ENCODE measurements around the gene ABL2.
"Not testable (repeated sequence)": the region's sequence is repeated elsewhere in the genome, so short reads cannot be mapped to it uniquely, and the experiment has no call there.

ABL2 gene

DNA sequence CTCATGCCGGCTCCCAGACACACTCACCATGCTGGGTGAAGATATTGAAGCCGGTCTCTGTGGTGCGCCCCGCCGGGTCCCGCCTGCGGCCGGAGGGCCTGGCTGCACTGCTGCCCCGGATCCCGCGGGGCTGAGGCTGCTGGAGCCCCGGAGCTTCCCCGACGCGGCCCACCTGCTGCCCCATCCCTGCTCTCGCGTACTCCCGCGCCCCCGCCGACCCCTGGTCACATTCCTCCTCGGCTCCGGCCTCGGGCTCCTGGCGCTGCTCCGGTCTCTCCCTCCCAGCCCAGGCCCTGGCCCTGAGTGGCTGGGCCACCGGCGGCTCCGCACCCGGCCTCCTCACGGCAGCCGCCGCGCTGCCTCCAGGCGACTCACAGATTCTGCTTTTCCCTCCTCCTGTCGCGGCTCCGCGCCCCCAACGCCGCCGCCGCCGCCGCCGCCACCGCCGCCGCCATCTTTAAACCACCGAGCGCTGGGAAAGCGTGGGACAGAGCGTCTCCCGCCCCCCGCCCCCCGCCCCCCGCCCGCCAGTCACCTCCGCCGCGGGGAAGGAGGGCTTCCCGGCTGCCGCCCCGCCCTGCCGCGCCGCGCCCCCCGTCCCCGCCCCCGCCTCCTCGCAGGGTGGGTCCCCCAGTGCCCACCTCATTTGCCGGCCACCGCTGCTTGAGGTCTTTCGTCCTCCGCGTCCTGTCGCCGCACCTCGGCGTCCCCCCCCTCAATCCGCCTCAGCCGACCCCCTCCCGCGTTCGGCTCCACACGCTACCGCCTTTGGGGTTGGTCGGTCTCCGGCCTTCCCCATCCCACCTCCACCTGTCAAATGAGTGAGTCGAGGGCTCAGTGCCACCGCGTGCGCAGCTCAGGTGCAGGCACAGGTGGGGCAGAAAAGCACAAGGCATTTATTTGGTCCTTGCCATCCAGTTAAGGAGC is at the start of gene ABL2:
TSS of gene ABL2 (minus strand) at position 464 of the 927 bp plus-strand sequence. CDS start at position 184, 280 bp downstream.
- DNase-seq, result peak; percentile 63 to 68

DNA sequence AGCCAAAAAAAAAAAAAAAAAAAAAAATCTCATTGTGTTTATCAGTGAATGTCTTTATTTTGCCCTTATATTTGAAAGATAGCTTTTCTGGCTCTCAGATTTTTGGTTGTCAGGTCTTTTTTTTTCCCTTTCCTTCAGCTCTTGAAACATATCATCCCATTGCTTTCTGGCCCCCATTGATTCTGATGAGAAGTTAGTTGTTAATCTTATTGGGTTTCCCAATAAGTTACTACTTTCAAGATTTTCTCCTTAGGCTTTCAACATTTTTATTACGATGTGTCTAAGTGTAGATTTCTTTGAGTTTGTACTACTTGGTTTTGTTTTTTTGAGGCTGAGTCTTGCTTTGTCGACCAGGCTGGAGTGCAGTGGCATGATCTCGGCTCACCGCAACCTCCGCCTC is 49.4 kb upstream of the ABL2 start:
- no peak for DNase-seq

DNA sequence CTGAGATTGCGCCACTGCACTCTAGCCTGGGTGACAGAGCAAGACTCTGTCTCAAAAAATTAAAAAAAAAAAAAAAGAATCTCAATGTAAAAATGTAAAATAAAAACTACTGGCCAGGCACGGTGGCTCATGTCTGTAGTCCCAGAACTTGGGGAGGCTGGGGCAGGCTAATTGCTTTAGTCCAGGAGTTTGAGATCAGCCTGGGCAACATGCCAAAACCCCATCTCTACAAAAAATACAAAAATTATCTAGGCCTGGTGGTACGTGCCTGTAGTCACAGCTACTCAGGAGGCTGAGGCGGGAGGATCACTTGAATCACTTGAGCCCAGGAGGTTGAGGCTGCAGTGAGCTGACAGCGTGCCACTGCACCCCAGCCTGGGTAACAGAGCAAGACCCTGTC is 44.9 kb upstream of the ABL2 start:
- not testable (repeated sequence) for DNase-seq

DNA sequence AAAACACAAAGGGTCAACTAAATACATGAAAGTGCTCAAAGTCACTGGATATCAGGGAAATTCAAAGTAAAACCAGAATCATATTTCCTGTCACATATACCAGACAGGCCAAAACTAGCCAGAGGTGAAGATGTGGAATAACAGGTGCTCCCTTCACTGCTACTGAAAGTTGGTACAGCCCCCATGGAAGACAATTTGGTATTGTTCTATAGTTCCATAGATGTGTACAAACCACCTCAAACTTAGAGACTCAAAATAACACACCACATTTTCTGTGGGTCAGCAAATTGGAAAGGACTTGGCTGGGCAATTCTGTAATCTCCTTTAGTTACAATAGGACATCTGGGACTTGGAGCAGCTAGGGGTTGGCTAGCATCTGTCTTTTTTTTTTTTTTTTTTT is 39.6 kb upstream of the ABL2 start:
- DNase-seq, result no peak

DNA sequence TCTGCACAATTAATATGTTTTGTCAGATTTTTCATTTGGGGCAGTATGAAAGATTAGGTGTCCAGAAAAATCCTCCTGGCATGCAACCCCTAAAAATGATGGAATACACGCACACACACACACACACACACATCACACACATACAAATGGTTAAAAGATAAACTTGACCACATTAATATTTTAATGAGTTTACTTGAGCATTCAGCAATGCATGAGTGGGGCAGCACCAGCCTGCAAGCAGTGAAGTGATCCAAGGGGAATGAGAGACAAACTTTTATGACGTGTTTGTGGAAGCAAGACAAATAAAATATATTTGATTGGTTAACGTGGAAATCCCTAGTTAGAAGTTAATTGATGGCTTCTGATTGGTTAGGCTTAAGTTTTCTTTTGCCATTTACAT is 35.0 kb upstream of the ABL2 start:
- no peak for DNase-seq

DNA sequence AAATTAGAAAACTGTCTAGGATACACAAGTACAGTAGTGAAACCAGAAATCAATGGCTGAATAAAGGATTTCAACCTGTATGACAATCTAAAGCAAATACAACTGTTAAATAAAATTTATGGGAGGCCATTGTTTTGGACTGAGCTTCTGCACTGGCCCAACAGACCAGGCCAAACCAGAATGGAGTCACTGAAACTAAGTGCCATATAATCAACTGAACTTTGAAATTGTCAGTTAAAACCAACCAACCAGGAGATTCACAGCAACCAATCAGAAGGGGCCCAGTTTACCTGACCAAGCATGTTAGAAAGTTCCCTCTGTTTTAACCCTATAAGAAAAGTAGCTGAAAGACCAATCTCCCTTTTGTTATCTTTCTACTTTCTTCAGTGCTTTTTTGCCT is 33.6 kb upstream of the ABL2 start:
- no peak for DNase-seq

DNA sequence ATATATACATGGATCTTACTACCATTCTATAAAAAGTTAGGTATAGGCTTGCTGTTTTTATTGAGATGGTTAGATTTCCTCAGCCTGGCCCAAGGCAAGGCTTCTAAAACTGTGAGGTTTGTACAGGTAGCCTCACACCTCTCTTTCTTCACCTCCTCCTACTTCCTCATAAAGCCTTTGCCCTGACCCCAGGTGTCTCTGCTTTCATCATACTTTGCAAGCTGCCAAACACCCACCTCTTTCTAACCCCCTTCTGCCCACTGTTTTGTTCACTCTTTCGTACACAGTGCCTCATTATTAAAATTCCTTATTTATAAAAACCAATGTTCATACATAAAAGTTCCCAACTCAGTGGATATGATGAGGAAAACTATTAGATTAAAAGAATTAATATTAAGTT is 32.7 kb upstream of the ABL2 start:
- no peak for DNase-seq

DNA sequence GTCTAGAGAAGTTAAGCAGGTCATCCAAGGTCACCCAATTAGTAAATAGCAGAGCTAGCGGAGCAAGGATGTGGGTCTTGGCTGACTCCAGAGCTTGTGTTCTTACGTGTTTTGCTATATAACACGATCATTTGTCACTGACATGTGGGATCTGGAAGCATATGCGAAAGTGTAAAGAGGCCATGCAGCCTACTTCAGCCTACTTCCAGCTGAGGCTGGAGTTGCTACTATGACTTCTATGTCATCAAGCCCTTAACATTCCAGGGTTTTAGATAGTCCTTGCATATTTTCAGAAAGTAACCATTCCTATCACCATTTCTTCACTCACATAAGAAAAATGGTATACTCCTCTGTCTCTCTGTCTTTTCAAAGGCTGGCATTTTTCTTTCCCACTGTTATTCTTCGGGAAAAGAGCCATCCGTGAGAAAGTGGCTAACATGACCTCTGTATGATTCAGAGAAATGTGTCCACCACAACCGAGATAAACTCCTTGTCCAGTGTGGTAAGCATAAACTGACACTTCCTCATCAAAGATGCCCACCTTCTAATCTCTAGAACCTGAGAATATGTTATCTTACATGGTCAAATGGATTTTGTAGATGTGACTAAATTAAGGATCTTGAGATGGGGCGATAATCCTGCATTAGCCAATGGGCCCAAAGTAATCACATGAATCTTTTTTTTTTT is 24.0 kb upstream of the ABL2 start:
- DNase-seq, result no peak

DNA sequence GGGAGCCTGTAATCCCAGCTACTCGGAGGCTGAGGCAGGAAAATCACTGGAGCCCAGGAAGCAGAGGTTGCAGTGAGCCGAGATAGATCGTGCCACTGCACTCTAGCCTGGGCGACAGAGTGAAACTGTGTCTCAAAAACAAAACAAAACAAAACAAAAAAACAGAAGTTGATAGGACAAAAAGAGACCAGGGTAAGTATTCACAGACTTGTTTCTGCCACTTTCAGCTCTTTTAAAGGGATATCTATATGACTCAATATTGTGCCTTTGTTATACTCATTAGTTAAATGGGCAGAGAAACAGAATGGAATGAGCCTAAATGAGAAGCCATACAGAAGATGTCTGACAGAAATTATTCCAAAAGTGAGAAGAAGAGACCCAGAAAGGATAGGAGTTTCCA is 23.1 kb upstream of the ABL2 start:
- DNase-seq, result no peak

DNA sequence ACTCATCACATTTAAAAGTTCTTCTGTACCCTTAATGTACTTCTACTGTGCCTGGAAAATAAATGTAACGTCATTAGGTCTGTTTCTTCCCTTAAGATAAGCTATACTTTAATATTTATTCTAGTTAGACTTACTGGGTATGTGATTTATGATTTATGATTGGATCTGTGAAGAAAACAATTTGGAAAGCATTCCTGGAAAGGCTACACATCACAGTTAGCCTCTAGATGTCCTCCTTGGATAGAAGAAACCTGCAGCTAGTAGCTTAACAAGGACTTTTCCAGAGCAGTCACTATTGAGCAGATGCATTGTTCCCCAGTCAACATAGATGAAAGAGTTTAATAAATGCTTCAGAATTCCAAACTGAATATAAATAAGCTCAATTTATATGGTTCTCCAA is 22.2 kb upstream of the ABL2 start:
- DNase-seq, result no peak

DNA sequence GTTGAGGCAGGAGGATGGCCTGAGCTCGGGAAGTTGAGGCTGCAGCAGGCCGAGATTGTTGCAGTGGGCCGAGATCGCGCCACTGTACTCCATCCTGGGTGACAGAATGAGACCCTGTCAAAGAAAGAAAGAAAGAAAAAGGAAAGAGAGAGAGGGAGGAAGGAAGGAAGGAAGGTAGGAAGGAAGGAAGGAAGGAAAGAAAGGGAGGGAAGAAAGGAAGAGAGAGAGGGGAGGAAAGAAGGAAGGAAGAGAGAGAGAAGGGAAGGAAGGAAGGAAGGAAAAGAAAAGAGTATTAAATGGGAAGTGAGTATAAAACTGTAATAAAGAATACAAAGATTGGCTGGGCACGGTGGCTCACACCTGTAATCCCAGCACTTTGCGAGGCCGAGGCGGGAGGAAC is 18.4 kb upstream of the ABL2 start:
- DNase-seq, result no peak

DNA sequence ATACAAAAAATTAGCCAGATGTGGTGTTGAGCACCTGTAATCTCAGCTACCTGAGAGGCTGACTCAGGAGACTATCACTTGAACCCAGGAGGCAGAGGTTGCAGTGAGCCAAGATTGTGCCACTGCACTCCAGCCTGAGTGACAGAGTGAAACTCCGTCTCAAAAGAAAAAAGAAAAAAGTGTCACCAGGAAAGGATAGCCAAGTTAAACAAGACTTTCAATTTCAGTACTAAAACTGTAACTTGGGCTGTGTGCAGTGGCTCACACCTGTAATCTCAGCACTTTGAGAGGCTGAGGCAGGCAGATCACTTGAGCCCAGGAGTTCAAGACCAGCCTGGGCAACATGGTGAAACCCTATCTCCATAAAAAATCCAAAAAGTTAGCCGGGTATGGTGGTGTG is 15.9 kb upstream of the ABL2 start:
- not testable (repeated sequence) for DNase-seq

DNA sequence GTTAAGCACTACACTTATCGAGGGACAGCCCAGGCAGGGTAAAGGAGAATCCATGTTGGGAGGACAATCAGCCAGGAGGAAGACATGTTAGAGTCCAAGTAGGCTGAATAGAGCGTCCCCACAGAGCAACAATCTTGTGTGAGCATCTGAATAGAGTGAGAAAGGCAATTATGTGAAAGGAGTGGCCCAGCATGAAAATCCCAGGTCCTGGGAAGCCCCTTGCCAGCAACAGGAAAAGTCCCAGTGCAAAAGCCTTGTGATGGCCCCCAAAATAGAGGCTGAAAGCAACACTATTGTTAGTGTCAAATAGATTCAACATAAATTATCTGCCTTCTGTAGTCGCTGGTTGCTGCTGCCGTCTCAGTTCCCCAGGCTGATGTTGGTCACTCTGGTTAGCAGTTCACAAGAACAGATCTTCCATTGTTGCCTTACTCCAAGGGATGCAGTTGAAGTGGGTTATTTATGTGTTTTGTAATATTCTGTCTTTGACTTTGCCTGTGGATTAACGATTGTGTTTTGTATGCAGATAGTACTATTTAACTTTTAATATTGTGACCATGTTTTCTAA is 12.1 kb upstream of the ABL2 start:
- DNase-seq, result no peak

DNA sequence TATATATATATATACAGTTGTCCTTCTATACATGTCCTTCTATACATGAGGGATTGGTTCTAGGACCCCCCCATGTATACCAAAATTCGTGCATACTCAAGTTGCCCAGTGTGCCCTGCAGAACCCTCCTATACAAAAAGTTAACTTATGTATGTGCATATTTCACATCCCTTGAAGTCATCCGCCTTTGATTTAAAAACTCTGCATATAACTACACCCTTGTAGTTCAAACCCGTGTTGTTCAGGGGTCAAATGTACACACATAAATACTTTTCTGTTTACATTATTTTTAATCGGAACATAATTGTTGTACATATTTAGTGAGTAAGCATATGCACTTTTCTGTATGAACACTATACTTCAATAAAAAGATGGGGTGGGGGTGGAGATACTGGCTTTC is 7.7 kb upstream of the ABL2 start:
- DNase-seq, result no peak

DNA sequence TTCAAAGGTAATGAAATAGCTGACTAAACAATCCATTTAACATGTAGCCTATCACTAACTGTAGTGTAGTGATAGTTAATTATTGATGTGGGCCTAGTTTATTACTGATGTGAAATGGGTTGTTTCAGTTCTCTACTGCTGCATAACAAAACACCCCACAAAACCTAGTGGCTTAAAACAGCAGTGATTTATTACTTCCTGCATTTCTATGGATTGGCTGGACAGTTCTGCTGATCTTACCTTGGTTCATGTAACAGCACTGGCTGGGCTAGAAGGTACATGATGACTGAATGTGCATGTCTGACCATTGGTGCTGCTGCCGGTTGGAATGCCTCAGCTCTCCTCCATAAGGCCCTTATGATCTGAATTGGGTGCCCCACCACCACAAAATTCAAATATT is 5.4 kb upstream of the ABL2 start:
- DNase-seq, result no peak

DNA sequence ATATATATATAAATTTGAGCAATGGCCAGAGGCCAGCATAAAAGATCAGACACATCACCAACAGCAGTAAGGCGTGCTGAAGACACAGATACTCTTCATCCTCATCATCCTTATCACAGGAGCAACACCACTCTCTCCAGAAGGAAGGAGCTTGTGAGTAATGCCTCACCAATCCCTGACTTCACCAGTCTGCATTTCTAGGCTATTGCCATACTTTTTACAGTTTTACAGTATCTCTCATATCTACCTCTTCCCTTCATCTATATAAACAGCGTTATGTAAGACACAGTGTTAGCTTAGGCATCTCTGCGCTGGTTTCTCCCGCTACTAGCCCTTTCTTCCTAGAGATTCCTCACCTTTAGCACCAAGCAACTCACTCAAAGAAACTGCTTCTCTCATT is 2.4 kb upstream of the ABL2 start:
- DNase-seq, result no peak

DNA sequence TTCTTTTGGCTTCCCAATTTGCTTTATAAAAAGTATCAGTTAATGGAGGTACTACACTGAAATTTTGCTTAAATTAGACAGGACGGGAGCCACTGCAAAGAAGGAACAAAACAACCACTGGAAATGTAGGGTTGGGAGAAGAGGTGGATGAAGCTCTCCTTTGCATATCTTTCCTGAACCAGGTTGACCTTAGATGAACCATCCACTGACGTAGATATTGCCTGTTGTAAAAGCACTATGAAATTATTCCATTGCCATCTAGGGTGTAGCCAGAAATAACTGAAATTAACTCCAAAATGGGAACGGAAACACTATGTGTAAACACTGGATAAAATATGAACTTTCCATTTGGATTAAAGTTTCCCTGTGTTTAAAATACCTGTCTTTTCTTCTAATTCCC is 1.2 kb upstream of the ABL2 start:
- no peak for DNase-seq

DNA sequence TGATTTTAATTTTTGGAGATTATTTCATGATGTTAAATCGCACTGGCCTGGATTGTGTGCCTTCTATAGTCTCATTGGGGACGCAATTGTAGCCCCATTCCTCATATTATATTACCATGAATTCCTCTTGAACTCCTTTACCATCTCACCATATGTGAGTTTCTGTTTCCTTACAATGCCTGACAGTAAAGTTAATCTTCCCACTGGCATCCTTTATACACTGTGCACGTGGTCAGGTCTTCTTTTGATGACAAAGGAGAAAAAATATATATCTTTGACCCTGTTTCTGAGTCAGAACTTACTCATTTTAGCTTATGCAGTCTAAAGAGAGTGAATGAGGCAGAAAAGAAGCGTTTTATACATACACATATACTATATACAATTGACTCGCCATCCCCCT is 774 bp upstream of the ABL2 start:
- peak in 1 of 2 experiments; percentile 9 for DNase-seq

DNA sequence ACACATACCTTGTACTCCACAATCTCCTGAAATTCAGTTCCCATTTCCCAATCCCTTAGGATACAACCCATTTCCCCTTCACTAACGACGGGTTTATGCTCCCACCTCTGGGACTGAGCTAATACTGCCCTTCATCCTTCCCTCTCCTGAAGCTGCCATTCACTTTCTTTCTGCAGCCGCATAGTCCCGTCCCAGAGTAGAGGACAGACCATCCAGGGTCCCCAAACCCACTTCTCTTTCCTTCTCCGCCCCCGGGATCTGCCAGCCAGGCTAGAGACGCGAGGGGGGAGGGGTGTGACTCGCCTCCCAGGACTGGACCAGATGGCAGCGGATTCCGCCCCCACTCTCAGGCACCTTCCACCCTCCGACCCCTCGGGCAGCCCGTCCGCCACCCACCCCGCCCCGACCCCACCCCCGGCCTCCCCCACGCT is 679 bp downstream of the ABL2 start:
- peak; percentile 26 to 29 for DNase-seq

DNA sequence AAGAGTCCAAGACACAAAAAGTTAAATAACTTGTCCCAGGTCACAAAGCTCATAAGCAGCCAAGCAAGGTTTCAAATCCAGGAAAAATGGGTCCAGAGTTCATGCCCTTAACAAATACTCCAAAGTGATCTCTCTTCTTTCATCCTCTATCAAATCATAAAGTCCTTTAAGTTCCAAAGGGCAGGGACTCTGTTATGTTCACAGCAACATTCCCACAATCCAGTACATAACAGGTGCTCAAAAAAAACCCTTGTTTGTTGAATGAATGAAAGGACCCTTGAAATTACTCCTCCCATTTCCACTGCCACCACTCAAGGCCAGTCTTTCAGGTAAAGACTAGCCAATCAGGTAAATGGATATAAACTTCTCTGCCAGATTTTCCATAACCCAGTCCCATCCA is 2.7 kb downstream of the ABL2 start:
- no peak for DNase-seq

DNA sequence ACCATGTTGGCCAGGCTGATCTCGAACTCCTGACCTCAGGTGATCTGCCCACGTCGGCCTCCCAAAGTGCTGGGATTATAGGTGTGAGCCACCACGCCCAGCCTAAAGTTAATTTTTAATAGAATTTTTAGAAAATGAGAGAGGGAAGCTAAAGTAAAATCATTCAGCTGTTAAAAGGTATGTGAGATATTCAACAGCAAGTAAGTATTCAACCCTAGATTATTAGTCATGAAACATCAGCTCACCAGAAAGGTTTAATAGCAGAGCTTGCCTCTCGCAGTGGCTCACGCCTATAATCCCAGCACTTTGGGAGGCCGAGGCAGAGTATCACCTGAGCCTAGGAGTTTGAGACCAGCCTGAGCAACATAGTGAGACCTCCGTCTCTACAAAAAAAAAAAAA is 5.0 kb downstream of the ABL2 start:
- not testable (repeated sequence) for DNase-seq

DNA sequence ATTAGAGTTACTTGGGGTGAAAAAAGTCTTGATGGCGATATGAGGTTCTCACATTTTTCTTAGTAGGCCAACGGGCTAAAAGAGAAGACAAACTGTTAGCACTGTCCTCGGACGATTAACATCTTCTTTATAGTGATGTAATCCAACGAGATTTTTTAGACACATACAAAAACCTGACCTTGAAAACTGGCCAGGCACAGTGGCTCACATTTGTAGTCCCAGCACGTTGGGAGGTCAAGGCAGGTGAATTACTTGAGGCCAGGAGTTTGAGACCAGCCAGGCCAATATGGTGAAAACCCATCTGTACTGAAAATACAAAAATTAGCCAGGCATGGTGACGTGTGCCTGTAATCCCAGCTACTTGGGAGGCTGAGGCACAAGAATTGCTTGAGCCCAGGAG is 8.4 kb downstream of the ABL2 start:
- not testable (repeated sequence) for DNase-seq

DNA sequence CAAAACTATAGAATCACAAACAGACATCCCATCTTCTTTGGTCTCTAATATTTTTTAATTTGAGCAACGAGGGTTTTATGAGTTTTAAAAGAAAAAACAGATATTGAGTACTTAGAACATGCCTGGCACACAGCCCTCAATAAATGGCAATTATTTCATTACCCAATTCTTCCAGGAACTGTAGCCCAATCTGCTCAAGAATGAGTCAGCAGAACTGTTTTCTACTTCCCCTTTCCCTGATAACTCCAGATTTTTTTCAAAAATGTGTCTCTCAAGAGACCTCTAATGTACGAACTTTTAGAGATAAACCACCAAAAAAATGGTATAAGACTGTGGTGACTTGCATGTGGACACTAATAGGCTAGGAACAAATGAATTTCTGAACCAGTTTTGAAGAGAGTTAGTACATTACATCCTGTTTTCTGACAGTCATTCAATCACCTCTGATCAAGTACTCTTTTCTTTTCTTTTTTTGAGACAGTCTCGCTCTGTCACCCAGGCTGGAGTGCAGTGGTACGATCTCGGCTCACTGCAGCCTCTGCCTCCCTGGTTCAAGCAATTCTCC is 11.5 kb downstream of the ABL2 start:
- DNase-seq, result no peak

DNA sequence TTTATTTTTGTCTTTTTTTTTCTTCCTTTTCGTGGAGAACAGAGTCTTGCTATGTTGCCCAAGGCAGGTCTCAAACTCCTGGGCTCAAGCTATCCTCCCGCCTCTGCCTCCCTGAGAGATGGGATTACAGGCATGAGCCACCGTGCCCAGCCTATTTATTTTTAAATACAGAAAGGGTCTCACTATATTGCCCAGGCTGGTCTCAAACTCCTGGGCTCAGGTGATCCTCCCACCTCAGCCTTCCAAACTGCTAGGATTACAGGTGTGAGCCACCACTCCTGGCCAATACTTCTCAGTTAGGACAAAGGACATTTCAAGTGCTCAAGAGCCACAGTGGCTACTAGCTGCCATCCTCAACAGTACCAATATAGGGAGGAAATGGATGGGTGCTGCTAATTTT is 16.2 kb downstream of the ABL2 start:
- DNase-seq, result not testable (repeated sequence)
